Ovary (tissue), 9 donors: ENCODE results near the gene FIBCD1. TPM values are rescaled to one million over a fixed set of nuclear protein-coding genes. Genes with fewer than 3 reads are reported as not detected.

Experiments
- DNase-seq, 5 donors: peaks; one replicate each; pipeline ENCODE4 v3.0.0-alpha.2; 2019 to 2020
- H3K27ac ChIP-seq, 2 donors: fragments of 200-600 bp; one replicate each; pipeline versions ENCODE4 v1.5.1 to v1.8.0; 2019 to 2022
- H3K27me3 ChIP-seq: fragments of 200-600 bp; one replicate; pipeline ENCODE4 v1.8.0; 2022
- H3K36me3 ChIP-seq: fragments of 200-600 bp; sonication (generic); one replicate; pipeline ENCODE4 v1.5.1; 2019
- H3K4me1 ChIP-seq: one replicate; pipeline ENCODE4 v1.8.1; 2013; ENCODE audit warnings: mild to moderate bottlenecking, moderate library complexity; ENCODE audit not compliant: insufficient read depth
- H3K4me3 ChIP-seq: fragments of 200-600 bp; sonication (generic); one replicate; pipeline ENCODE4 v1.5.1; 2017
- H3K9me3 ChIP-seq, 2 donors: fragments of 200-600 bp in 1 of 2; sonication (generic) in 1 of 2; one replicate each; pipeline versions ENCODE4 v1.5.1 to v1.8.1; 2013 to 2019; ENCODE audit warnings: mild to moderate bottlenecking in 1 of 2, moderate library complexity in 1 of 2
- EP300 ChIP-seq: sonication (generic); formaldehyde crosslinking; IDR thresholded peaks from one replicate; pipeline ENCODE4 v1.6.1; 2017; ENCODE audit warnings: antibody characterized with exemption
- POLR2A ChIP-seq: fragments of 450-650 bp; IDR thresholded peaks from one replicate; pipeline ENCODE4 v1.6.1; 2017; ENCODE audit warnings: antibody characterized with exemption, mild to moderate bottlenecking, moderate library complexity
- WGBS, 3 donors: extraction: QIAGEN DNeasy Blood & Tissue Kit in 1 of 3; methylation state at CpG; one replicate each; pipeline versions ENCODE4 v1.1.5 to v1.1.7; 2013 to 2017; 5-methylcytosine and 5-hydroxymethylcytosine counted together
- intact Hi-C, 4 donors: fragments of 100-400 bp; cut with DNase I; formaldehyde crosslinking; loops; one replicate each; pipeline versions ENCODE4 v1.11.0 to v1.15.1; 2022 to 2023
- polyA plus RNA-seq, 2 donors: library from polyadenylated mRNA; stranded (reverse); fragments of 200-250 nt in 1 of 2; fragments of 350-450 nt in 1 of 2; fragmentation: Illumina TruSeq in 1 of 2; extraction: RNeasy Lipid Tissue Mini Kit (QIAGEN cat#74804) in 1 of 2; gene quantifications; one replicate each; pipeline ENCODE4 v1.2.3, GENCODE V29; 2013 to 2014
- total RNA-seq, 7 donors: library from RNA; depleted of rRNA in 2 of 7; stranded (reverse); fragments of >200 nt in 2 of 7; fragmentation: NEBNext Ultra II Directional in 3 of 7; extraction: Animal tissue kit (Norgen Biotek cat#: 25700) in 3 of 7; gene quantifications; one replicate each; pipeline versions ENCODE4 v1.1.0 to v1.2.4, GENCODE V29; 2016 to 2023
- TF ChIP-seq, protein P1 (sequence below), 3 donors: fragments of 450-650 bp in 2 of 3; fragments of 200-600 bp in 1 of 3; IDR thresholded peaks; one replicate each; pipeline versions ENCODE4 v1.5.1 to v1.8.0; 2016 to 2022; ENCODE audit warnings: antibody characterized with exemption in 3 of 3, mild to moderate bottlenecking in 1 of 3
- donor health status: DM: no; HTN: no; CAD: no; lungs with moderate emphysema.
- donor health status: DM: no; HTN: no; CAD: no.
- donor health status: Bipolar disorder and iron deficiency.
- donor health status: DM: yes; HTN: yes; CAD: no.
- donor health status: DM: no; HTN: no; CAD: no.
- donor health status: DM: yes; HTN: yes; CAD: no.

FIBCD1 gene
- total and polyA plus RNA-seq, 9 donors: 0.06 to 0.45 (median 0.12) TPM; not detected in 3

DNA sequence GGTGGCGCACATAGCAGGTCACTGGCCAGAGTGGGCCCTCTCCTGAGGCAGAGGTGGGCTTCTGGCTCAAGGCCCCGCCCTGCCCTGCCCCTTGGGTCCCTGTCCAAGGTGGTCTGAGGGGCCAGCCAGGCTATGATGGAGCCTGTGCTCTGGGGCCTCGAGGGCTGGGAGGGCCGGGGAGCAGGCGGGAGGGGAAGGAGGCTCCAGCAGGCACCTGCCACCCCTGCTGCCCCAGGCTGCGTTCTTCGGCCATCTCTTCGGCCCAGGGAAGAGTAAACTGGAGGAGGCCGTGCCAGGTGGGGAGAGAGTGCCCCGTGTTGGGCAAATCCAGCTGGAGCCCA lies 14.6 kb downstream of the FIBCD1 start:
- Histone ChIP-seq H3K4me3 (no peak overlapping the region), H3K27ac (no peak overlapping the region), H3K36me3 (no peaks in the 10 kb centered on the region), H3K4me1 (peaks cover 8% of the 10 kb centered on the region), H3K27me3 (no peaks in the 10 kb centered on the region), H3K9me3 (no peaks in the 10 kb centered on the region)
- 82 to 86% (median 85%) methylated on average over 10 of the region's 10 CpGs for WGBS, 3 donors
- no peak for DNase-seq
- intact Hi-C loops: no loop called here
- TF ChIP-seq, protein P1, sequence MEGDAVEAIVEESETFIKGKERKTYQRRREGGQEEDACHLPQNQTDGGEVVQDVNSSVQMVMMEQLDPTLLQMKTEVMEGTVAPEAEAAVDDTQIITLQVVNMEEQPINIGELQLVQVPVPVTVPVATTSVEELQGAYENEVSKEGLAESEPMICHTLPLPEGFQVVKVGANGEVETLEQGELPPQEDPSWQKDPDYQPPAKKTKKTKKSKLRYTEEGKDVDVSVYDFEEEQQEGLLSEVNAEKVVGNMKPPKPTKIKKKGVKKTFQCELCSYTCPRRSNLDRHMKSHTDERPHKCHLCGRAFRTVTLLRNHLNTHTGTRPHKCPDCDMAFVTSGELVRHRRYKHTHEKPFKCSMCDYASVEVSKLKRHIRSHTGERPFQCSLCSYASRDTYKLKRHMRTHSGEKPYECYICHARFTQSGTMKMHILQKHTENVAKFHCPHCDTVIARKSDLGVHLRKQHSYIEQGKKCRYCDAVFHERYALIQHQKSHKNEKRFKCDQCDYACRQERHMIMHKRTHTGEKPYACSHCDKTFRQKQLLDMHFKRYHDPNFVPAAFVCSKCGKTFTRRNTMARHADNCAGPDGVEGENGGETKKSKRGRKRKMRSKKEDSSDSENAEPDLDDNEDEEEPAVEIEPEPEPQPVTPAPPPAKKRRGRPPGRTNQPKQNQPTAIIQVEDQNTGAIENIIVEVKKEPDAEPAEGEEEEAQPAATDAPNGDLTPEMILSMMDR (IDR thresholded peaks at IDR 0.05): no peak
- TF ChIP-seq POLR2A (no peak), EP300 (no peak)

DNA sequence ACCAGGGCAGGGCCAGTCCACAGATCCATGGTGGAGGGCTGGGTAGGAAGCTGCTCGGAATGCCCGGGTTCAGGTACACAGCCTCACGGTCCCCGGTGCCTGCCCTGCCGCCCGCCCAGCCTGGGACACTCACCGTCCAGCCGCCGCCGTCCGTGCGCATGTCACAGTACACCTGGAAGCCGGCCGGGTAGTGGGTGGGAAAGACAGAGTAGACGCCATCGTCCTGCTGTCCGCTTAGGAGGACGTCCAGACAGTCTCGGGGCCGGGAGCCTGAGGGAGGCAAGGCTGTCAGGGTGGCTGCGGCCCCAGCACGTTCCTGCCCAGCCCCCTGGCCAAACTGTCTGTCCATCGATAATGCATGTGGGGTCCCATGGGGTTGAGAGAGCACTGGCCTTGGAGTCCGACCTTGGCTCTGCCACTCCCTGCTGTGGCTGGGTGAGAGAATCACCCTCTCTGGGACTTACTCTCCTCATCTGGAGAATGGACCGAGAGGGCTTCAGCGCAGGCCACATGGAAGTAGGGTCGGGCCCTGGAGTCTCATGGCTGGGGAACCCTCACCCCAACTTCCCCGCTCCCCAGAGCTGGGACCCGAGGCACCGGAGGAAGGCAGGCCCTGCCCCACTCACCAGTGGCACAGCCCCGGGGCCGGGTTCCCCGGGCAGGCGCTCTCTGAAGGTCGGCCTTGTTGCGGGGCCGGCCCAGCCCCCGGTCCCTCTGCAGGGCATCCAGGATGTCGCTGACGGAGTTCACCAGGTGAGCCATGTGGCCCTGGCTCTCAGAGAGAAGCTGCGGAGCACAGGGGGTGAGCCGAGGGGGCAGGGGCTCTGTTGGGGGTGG lies 15.2 kb downstream of the FIBCD1 start:
- TF ChIP-seq POLR2A: no peak
- DNase-seq: no peak
- H3K4me1 ChIP-seq: peaks cover 8% of the 10 kb centered on the region
- no peak overlapping the region for H3K27ac ChIP-seq
- H3K4me3 ChIP-seq: no peak overlapping the region
- H3K27me3 ChIP-seq: no peaks in the 10 kb centered on the region
- 89 to 91% (median 90%) methylated on average over 42 of the region's 42 CpGs for WGBS, 3 donors
- no peaks in the 10 kb centered on the region for H3K36me3 ChIP-seq
- intact Hi-C loops: no loop called here
- no peaks in the 10 kb centered on the region for H3K9me3 ChIP-seq

DNA sequence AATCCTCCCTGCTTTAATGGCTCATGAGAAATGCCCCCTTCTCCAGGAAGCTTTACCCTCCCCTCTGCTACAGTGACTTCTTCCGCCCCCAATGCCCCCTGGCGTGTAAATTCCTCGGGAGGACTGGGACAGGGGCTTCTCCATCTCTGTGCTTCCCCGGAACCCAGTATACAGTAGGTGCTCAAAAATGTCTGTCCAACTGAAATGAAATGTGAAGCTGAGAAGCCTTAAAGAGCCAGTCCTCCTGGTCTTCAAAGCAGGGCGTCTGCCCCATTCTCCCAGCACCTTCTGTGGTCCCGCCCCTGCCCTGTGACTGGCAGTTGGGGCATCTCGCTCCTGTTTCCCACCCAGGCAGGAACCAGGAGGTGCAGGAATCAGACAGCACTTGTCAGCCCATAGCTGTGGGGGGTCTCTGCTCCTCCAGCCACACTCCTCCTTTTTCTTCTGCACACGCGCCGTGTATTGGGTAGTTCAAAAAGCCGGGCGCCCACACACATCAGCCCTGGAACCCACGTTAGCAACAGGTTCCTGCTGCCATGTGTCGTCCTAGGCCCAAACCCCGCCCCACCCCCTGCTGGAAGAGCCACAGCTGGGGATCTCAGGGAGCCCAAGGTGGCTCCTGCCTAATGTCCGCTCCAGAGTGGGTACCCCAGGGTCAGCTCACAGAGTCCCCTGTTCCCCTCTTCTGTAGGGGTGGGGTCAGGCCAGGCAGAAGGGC lies 16.0 kb downstream of the FIBCD1 start:
- TF ChIP-seq EP300: no peak
- TF ChIP-seq POLR2A: no peak
- TF ChIP-seq, protein P1 (IDR thresholded peaks at IDR 0.05): no peak
- DNase-seq: no peak
- intact Hi-C loops: no loop called here
- Histone ChIP-seq H3K27me3 (no peaks in the 10 kb centered on the region), H3K9me3 (no peaks in the 10 kb centered on the region), H3K4me1 (peaks cover 8% of the 10 kb centered on the region), H3K27ac (no peak overlapping the region), H3K36me3 (no peaks in the 10 kb centered on the region), H3K4me3 (no peak overlapping the region)
- WGBS, 3 donors: 85 to 91% (median 90%) methylated on average over 16 of the region's 16 CpGs

DNA sequence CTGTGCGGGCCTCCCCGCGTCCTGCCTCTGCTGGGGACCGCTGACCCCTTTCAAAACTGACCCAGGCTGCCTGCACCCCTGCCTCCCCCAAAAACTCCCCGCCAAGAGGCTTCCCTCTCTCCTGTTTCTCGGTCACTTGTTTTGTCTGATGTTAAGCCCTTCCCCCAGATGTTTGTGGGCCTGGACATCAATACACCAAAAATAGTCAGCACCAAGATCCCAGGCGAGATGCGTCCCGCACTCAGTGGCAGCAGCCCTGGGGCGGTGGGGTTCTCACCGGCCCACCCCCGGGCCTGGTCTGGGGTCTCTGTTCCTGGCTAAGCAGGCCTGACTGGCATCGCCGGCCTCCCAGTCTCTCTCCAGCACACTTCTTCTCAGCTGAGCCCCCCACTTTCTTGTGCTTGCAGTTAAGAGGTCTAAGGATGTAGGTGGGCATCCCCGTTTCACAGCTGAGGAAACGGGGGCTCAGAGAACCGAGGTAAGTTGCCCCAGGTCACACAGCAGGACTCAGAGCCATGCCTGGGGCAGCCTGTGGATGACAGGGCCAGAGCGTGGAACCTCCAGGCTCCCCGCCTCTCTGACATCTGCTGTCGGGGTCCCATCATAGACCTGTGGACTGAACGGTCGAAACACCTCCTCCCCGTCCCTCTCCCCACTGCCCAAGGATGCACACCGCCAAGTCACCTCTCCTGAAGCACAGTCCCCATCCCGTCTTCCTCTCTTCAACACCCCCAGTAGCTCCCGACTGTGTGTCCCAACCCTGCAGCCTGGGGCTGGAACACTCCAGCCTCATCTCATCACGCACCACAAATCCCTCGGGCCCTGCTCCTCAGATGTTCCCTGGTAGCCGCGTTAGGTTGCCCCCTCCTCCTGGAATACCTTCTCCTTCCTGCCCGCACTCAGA lies 16.8 kb downstream of the FIBCD1 start:
- intact Hi-C loops: no loop called here
- Histone ChIP-seq H3K27me3 (no peaks in the 10 kb centered on the region), H3K27ac (no peak overlapping the region)

More for the DNA sequence above, 16.8 kb downstream of the FIBCD1 start:
- no peak for DNase-seq
- no peak for TF ChIP-seq POLR2A
- TF ChIP-seq EP300: no peak
- TF ChIP-seq, protein P1 (IDR thresholded peaks at IDR 0.05): no peak
- H3K36me3 ChIP-seq: no peaks in the 10 kb centered on the region
- 67 to 72% (median 69%) methylated on average over 31 of the region's 31 CpGs for WGBS, 3 donors
- no peak overlapping the region for H3K4me3 ChIP-seq
- H3K9me3 ChIP-seq: no peaks in the 10 kb centered on the region
- peaks cover 8% of the 10 kb centered on the region for H3K4me1 ChIP-seq
